Measurements from ENCODE around the gene C17orf107. TPM values are rescaled to one million over a fixed set of nuclear protein-coding genes. Genes with fewer than 3 reads are reported as not detected.

The C17orf107 gene
- polyA plus RNA-seq, 1 of the 3 experiments (the other 2 are of a cell fraction), result 0.44 TPM

DNA sequence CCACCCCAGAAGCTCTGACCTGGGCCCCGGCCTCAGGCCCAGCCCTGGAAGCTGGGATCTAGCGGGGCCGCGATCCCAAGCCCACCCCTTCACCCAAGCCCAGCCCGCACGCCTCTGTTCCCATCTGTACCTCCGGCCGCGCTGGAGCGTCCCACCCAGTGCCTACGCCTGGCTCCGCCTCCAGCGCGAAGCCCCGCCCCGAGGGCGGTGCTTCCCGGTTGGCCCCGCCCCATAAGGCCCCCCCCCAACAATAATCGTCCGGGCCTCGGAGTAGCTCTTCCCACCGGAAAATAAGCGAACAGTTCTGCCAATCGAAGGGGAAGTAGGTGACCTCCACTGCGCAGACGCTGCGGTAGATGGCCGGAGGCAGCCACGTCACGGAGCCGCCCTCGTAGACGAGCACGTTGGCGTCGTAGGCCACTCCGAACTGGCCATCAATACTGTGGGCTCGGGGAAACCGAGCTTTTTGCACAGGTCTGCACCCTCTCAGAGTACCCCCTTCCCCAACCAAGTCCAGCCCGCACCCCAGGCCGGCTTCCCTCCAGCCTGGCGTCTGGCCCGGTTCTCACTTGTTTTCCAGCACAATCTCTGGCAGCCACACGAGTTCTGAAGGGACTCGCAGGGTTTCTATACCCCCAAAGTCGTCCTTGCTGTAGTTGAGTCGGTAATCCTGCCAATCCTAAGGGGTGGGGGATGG lies 2.5 kb downstream of the C17orf107 start:
- ChIA-PET POLR2A (no interaction called here), CTCF (interaction anchor here (1.3 to 6.5 kb wide), 3 partner anchors 12 to 113 kb away, joined by 5 to 47 read pairs (median 45); partner anchors contain the start of genes GLTPD2 and VMO1)
- Histone ChIP-seq H3K9ac (no peak overlapping the region), H3K4me3 (ENCODE audit: low read depth in 2 of 2, low read length in 1 of 2) (no peak overlapping the region), H3K4me2 (no peak overlapping the region), H3K9me2 (no peaks in the 10 kb centered on the region), H3K9me3 (no peaks in the 10 kb centered on the region), H3K79me2 (ENCODE audit: insufficient read depth) (no peaks in the 10 kb centered on the region), H4K20me1 (ENCODE audit: insufficient read depth) (no peaks in the 10 kb centered on the region), H3F3A (replicated peaks; ENCODE audit: insufficient read depth) (no peaks in the 10 kb centered on the region), H2AFZ (ENCODE audit: low read depth) (no peak overlapping the region), H3K27me3 (ENCODE audit: insufficient read depth) (no peaks in the 10 kb centered on the region), H3K27ac (ENCODE audit: low read depth in 2 of 2, low read length in 1 of 2) (no peak overlapping the region), H3K36me3 (replicated peaks in 1 of 2; ENCODE audit: control insufficient read depth in 1 of 2, insufficient read depth in 2 of 2, low read length in 1 of 2) (peaks cover 0 to 14% of the 10 kb centered on the region in 2 experiments), H3K4me1 (ENCODE audit: control insufficient read depth in 1 of 2, insufficient read depth in 2 of 2, low read depth in 1 of 2, low read length in 1 of 2) (peaks cover 0 to 10% of the 10 kb centered on the region in 2 experiments; a peak in 1 of 4 replicates)
- peak; percentile 76 for DNase-seq
- no peak for TF ChIP-seq SMC3 (IDR thresholded peaks at IDR 0.05; ENCODE audit: low read depth, low read length)
- TF ChIP-seq NFIC (IDR thresholded peaks at IDR 0.05; ENCODE audit: borderline replicate concordance), result no peak
- no peak for TF ChIP-seq RCOR1 (IDR thresholded peaks at IDR 0.05; ENCODE audit: low read length)
- TF ChIP-seq RXRA (IDR thresholded peaks at IDR 0.05; ENCODE audit: borderline replicate concordance, low read depth), result no peak
- TF ChIP-seq SIN3A (IDR thresholded peaks at IDR 0.05; ENCODE audit: borderline replicate concordance, low read depth, low read length), result no peak
- TF ChIP-seq CHD2 (IDR thresholded peaks at IDR 0.05; ENCODE audit: low read length, partially characterized antibody), result no peak
- TF ChIP-seq MXI1 (IDR thresholded peaks at IDR 0.05; ENCODE audit: low read depth, low read length), result no peak
- no peak for TF ChIP-seq FOXM1 (IDR thresholded peaks at IDR 0.05; ENCODE audit: low read depth)
- TF ChIP-seq, protein P1, sequence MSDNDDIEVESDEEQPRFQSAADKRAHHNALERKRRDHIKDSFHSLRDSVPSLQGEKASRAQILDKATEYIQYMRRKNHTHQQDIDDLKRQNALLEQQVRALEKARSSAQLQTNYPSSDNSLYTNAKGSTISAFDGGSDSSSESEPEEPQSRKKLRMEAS (IDR thresholded peaks at IDR 0.05; ENCODE audit: low read depth), result no peak
- WGBS (ENCODE audit: low lambda C conversion rate), result 88% methylated on average over 48 of the region's 48 CpGs

DNA sequence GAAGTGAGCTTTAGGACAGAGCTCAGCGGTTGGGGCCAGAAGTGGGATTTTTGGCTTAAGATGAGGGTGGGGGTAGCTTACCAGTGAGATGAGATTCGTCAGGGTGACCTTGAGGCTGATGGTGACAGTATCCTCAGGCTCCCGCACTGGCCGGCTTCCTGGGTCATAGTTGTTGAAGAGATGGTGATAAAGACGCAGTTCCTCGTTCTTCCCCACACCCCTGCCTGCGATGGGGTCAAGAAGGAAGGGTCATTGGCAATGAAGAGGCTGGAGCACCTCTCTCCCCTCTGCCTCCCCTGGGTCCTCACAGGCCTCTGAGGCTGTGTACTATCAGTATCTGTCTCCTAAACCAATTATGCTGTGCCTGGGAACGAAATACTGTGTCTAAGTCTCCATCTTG lies 3.2 kb downstream of the C17orf107 start:
- Histone ChIP-seq H3K4me2 (no peak overlapping the region), H2AFZ (ENCODE audit: low read depth) (no peak overlapping the region), H3K27me3 (ENCODE audit: insufficient read depth) (no peaks in the 10 kb centered on the region), H3K4me3 (ENCODE audit: low read depth in 2 of 2, low read length in 1 of 2) (no peak overlapping the region), H3K9ac (no peak overlapping the region), H3F3A (replicated peaks; ENCODE audit: insufficient read depth) (no peaks in the 10 kb centered on the region), H3K36me3 (replicated peaks in 1 of 2; ENCODE audit: control insufficient read depth in 1 of 2, insufficient read depth in 2 of 2, low read length in 1 of 2) (peaks cover 0 to 11% of the 10 kb centered on the region in 2 experiments), H3K79me2 (ENCODE audit: insufficient read depth) (no peaks in the 10 kb centered on the region), H3K27ac (ENCODE audit: low read depth in 2 of 2, low read length in 1 of 2) (no peak overlapping the region), H3K9me2 (no peaks in the 10 kb centered on the region), H3K4me1 (ENCODE audit: control insufficient read depth in 1 of 2, insufficient read depth in 2 of 2, low read depth in 1 of 2, low read length in 1 of 2) (peaks cover 0 to 10% of the 10 kb centered on the region in 2 experiments; a peak in 1 of 4 replicates), H3K9me3 (no peaks in the 10 kb centered on the region), H4K20me1 (ENCODE audit: insufficient read depth) (no peaks in the 10 kb centered on the region)
- DNase-seq, result peak; percentile 8
- 80% methylated on average over 8 of the region's 8 CpGs for WGBS (ENCODE audit: low lambda C conversion rate)
- POLR2A ChIA-PET, result no interaction called here
- CTCF ChIA-PET, result interaction anchor here (0.9 to 6.5 kb wide), 11 partner anchors 13 to 200 kb away, joined by 3 to 47 read pairs (median 4); partner anchors contain the start of genes GLTPD2, MED11 and VMO1
- no peak for TF ChIP-seq RFX5 (IDR thresholded peaks at IDR 0.05; ENCODE audit: low read length)
- no peak for TF ChIP-seq POLR2AphosphoS5 (IDR thresholded peaks at IDR 0.05; ENCODE audit: low read depth, low read length)
- TF ChIP-seq ELF1 (IDR thresholded peaks at IDR 0.05), result no peak
- TF ChIP-seq EP300 (IDR thresholded peaks at IDR 0.05; ENCODE audit: borderline replicate concordance in 1 of 2, low read depth in 1 of 2, low read length in 1 of 2), result no peak
- no peak for TF ChIP-seq GATA2 (CRISPR knock-in tag; IDR thresholded peaks at IDR 0.05)
- TF ChIP-seq, protein P2, sequence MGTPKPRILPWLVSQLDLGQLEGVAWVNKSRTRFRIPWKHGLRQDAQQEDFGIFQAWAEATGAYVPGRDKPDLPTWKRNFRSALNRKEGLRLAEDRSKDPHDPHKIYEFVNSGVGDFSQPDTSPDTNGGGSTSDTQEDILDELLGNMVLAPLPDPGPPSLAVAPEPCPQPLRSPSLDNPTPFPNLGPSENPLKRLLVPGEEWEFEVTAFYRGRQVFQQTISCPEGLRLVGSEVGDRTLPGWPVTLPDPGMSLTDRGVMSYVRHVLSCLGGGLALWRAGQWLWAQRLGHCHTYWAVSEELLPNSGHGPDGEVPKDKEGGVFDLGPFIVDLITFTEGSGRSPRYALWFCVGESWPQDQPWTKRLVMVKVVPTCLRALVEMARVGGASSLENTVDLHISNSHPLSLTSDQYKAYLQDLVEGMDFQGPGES (IDR thresholded peaks at IDR 0.05; ENCODE audit: low read depth, low read length), result no peak
- TF ChIP-seq FOSL2 (IDR thresholded peaks at IDR 0.05; ENCODE audit: borderline replicate concordance, low read depth), result no peak
- TF ChIP-seq, protein P3, sequence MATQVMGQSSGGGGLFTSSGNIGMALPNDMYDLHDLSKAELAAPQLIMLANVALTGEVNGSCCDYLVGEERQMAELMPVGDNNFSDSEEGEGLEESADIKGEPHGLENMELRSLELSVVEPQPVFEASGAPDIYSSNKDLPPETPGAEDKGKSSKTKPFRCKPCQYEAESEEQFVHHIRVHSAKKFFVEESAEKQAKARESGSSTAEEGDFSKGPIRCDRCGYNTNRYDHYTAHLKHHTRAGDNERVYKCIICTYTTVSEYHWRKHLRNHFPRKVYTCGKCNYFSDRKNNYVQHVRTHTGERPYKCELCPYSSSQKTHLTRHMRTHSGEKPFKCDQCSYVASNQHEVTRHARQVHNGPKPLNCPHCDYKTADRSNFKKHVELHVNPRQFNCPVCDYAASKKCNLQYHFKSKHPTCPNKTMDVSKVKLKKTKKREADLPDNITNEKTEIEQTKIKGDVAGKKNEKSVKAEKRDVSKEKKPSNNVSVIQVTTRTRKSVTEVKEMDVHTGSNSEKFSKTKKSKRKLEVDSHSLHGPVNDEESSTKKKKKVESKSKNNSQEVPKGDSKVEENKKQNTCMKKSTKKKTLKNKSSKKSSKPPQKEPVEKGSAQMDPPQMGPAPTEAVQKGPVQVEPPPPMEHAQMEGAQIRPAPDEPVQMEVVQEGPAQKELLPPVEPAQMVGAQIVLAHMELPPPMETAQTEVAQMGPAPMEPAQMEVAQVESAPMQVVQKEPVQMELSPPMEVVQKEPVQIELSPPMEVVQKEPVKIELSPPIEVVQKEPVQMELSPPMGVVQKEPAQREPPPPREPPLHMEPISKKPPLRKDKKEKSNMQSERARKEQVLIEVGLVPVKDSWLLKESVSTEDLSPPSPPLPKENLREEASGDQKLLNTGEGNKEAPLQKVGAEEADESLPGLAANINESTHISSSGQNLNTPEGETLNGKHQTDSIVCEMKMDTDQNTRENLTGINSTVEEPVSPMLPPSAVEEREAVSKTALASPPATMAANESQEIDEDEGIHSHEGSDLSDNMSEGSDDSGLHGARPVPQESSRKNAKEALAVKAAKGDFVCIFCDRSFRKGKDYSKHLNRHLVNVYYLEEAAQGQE (IDR thresholded peaks at IDR 0.05; ENCODE audit: low read depth, low read length), result no peak
- TF ChIP-seq SIN3A (IDR thresholded peaks at IDR 0.05; ENCODE audit: borderline replicate concordance, low read depth, low read length), result no peak
- no peak for TF ChIP-seq FOXM1 (IDR thresholded peaks at IDR 0.05; ENCODE audit: low read depth)
- no peak for TF ChIP-seq NFIC (IDR thresholded peaks at IDR 0.05; ENCODE audit: borderline replicate concordance)
- no peak for TF ChIP-seq YY1 (IDR thresholded peaks at IDR 0.05; ENCODE audit: low read depth)
- no peak for TF ChIP-seq TAF1 (IDR thresholded peaks at IDR 0.05; ENCODE audit: borderline replicate concordance, low read depth, low read length)
- TF ChIP-seq MXI1 (IDR thresholded peaks at IDR 0.05; ENCODE audit: low read depth, low read length), result no peak
- TF ChIP-seq, protein P4, sequence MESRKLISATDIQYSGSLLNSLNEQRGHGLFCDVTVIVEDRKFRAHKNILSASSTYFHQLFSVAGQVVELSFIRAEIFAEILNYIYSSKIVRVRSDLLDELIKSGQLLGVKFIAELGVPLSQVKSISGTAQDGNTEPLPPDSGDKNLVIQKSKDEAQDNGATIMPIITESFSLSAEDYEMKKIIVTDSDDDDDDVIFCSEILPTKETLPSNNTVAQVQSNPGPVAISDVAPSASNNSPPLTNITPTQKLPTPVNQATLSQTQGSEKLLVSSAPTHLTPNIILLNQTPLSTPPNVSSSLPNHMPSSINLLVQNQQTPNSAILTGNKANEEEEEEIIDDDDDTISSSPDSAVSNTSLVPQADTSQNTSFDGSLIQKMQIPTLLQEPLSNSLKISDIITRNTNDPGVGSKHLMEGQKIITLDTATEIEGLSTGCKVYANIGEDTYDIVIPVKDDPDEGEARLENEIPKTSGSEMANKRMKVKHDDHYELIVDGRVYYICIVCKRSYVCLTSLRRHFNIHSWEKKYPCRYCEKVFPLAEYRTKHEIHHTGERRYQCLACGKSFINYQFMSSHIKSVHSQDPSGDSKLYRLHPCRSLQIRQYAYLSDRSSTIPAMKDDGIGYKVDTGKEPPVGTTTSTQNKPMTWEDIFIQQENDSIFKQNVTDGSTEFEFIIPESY (IDR thresholded peaks at IDR 0.05; ENCODE audit: borderline replicate concordance, low read depth), result no peak
